Activated CD8-positive, alpha-beta T cell treated with anti-CD3 and anti-CD28 coated beads for 36 hours (primary cell): ENCODE data around the gene MAN1A2. TPM values are rescaled to one million over a fixed set of nuclear protein-coding genes. Genes with fewer than 3 reads are reported as not detected.

Source experiments
- ATAC-seq: fragments of 200-7000 bp; cut with Tn5 transposase; one replicate; pipeline ENCODE4 v1.10.0; 2021; ENCODE audit warnings: mild to moderate bottlenecking, moderate library complexity
- CTCF ChIA-PET: fragments of 350-600 bp; sonication (Branson Sonifier 250); formaldehyde crosslinking; loops from one replicate; lab custom pipeline; 2021; ENCODE audit warnings: antibody characterized with exemption; lab: Charles Lee
- POLR2A ChIA-PET: fragments of 350-600 bp; sonication (Branson Sonifier 250); formaldehyde crosslinking; loops from one replicate; lab custom pipeline; 2021; ENCODE audit warnings: antibody characterized with exemption; lab: Charles Lee
- DNase-seq: peaks from one replicate; pipeline ENCODE4 v3.0.0-alpha.2; 2020
- H3K27ac Mint-ChIP-seq: one replicate; pipeline ENCODE4 v1.8.0; 2021; ENCODE audit warnings: mild to moderate bottlenecking, mixed read lengths
- H3K27me3 Mint-ChIP-seq: one replicate; pipeline ENCODE4 v1.8.0; 2021; ENCODE audit warnings: mixed read lengths
- H3K36me3 Mint-ChIP-seq: one replicate; pipeline ENCODE4 v1.8.0; 2021; ENCODE audit warnings: low read depth, mixed read lengths
- H3K4me1 Mint-ChIP-seq: one replicate; pipeline ENCODE4 v1.8.0; 2021; ENCODE audit warnings: low read depth, mixed read lengths
- H3K4me3 Mint-ChIP-seq: one replicate; pipeline ENCODE4 v1.8.0; 2021; ENCODE audit warnings: mild to moderate bottlenecking, moderate library complexity, mixed read lengths
- H3K9me3 Mint-ChIP-seq: one replicate; pipeline ENCODE4 v1.8.0; 2021; ENCODE audit warnings: mixed read lengths
- intact Hi-C: fragments of 100-400 bp; cut with micrococcal nuclease; formaldehyde crosslinking; loops from one replicate; pipeline ENCODE4 v1.10.0; 2022
- total RNA-seq, 2 experiments: library from RNA; stranded (reverse); gene quantifications; one replicate each; pipeline ENCODE4 v1.2.3, GENCODE V29; 2021
- TF ChIP-seq, protein P1 (sequence below): fragments of 200-600 bp; IDR thresholded peaks from one replicate; pipeline ENCODE4 v1.8.0; 2022; ENCODE audit warnings: antibody characterized with exemption, mild to moderate bottlenecking

Gene MAN1A2
- total RNA-seq, 2 experiments from 2014 or later = 18.3 to 21.1 TPM

DNA sequence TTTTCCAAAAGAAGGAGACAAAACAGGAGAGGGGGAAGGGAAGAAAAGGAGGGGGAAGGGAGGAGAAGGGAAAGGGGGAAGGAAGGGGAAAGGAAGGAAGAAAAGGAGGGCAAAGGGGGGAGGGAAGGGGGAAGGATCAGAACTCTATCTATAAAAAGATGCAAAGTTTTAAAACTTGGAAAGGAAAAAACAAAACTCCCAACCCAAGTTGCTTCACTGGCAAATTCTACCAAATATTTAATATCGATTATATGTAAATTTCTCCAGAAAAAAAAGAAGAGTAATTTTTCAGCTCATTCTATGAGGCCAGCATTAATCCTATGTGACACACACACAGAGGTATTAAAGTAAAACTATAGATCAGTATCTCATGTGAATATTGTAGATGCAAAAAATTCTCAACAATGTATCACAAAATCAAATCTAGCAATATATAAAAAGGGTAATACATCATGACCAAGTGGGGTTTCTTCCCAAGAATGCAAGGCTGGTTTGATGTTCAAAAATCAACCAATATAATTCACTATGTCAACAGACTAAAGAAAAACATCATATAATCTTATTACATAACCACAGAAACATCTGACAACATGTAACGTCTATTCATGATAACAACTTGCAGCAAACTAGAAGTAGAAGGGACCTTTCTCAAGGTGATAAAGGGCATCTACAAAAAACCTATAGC lies 57.9 kb downstream of the MAN1A2 start:
- Mint-ChIP-seq H3K27ac (no peak overlapping the region), H3K27me3 (no peaks in the 10 kb centered on the region), H3K4me3 (no peak overlapping the region), H3K4me1 (peaks cover 7% of the 10 kb centered on the region), H3K9me3 (peaks cover 15% of the 10 kb centered on the region), H3K36me3 (peaks cover 30% of the 10 kb centered on the region)
- TF ChIP-seq, protein P1, sequence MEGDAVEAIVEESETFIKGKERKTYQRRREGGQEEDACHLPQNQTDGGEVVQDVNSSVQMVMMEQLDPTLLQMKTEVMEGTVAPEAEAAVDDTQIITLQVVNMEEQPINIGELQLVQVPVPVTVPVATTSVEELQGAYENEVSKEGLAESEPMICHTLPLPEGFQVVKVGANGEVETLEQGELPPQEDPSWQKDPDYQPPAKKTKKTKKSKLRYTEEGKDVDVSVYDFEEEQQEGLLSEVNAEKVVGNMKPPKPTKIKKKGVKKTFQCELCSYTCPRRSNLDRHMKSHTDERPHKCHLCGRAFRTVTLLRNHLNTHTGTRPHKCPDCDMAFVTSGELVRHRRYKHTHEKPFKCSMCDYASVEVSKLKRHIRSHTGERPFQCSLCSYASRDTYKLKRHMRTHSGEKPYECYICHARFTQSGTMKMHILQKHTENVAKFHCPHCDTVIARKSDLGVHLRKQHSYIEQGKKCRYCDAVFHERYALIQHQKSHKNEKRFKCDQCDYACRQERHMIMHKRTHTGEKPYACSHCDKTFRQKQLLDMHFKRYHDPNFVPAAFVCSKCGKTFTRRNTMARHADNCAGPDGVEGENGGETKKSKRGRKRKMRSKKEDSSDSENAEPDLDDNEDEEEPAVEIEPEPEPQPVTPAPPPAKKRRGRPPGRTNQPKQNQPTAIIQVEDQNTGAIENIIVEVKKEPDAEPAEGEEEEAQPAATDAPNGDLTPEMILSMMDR = no peak
- intact Hi-C loops = no loop called here
- ChIA-PET CTCF (no interaction called here), POLR2A (no interaction called here)
- no peak for ATAC-seq
- DNase-seq = no peak

DNA sequence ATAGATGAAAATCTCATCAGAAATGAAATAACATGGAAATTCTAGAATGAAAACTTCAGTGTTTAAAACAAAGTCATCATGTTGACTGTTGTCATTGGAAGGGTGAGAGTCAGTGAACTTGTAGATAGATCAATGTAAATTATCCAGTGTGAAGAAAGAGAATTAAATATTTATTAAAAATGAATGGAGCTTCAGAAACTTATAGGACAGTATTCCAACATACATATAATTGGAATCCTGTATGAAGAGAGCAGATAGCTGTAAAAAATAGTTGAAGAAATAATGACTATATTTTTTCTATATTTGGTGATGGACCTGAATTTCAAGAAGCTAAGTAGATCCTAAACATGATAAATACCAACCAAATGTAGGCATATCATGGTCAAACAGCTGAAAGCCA lies 60.0 kb downstream of the MAN1A2 start:
- DNase-seq (no peak), ATAC-seq (no peak)
- Mint-ChIP-seq H3K27me3 (no peaks in the 10 kb centered on the region), H3K27ac (no peak overlapping the region), H3K36me3 (peaks cover 22% of the 10 kb centered on the region), H3K9me3 (peaks cover 15% of the 10 kb centered on the region), H3K4me1 (no peaks in the 10 kb centered on the region), H3K4me3 (no peak overlapping the region)
- ChIA-PET CTCF (interaction anchor here (0.9 to 1.1 kb wide), 2 partner anchors 78 to 327 kb away, joined by 3 read pairs; no protein-coding TSS in a partner anchor), POLR2A (no interaction called here)
- intact Hi-C loops = no loop called here
- TF ChIP-seq, protein P1 = no peak

DNA sequence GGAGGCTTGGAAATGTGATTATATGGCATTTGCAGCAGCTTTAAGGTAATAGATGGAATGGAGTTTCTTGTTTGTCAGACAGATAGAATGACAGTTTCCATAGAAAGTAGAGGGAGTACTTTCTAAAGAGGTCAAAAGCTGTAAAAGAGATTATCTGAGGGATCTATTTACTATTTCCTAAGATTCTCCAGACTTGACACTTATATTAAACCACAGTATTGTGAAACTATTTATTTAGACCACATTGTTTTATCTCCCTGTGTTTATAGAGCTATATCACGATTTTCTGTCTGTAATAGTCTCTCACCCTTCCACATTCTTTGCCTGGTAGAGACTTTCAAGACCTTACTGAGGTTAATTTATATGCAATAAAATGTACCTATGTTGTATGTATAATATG lies 66.7 kb downstream of the MAN1A2 start:
- Mint-ChIP-seq H3K4me3 (no peak overlapping the region), H3K4me1 (peaks cover 5% of the 10 kb centered on the region), H3K27ac (no peak overlapping the region), H3K27me3 (no peaks in the 10 kb centered on the region), H3K9me3 (no peaks in the 10 kb centered on the region), H3K36me3 (no peaks in the 10 kb centered on the region)
- DNase-seq (no peak), ATAC-seq (no peak)
- POLR2A ChIA-PET = interaction anchor here (0.6 kb wide), 1 partner anchor 526 kb away, joined by 3 read pairs; no protein-coding TSS in a partner anchor
- CTCF ChIA-PET = no interaction called here
- TF ChIP-seq, protein P1 = no peak
- intact Hi-C loops = no loop called here

DNA sequence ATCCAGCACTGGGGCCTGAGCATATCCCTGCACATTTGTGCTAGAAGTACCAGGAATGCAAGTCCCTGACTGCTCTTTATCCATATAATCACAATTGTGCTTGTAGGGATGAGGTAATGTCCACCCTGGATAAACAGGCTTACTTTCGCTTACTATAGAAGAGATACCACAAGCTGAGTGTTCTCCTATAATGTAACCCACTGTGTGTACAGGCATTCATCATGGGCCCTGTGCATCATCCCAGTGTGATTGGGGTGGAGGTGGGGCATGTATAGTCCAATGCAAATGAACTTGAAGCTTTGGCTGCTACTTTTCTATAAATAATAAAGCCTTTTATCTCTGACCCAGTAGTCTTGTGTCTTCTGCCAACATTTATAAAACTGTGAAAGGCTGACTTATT lies 69.3 kb downstream of the MAN1A2 start:
- ATAC-seq (no peak), DNase-seq (no peak)
- TF ChIP-seq, protein P1 = no peak
- Mint-ChIP-seq H3K4me1 (peaks cover 9% of the 10 kb centered on the region), H3K36me3 (no peaks in the 10 kb centered on the region), H3K4me3 (no peak overlapping the region), H3K27me3 (no peaks in the 10 kb centered on the region), H3K9me3 (no peaks in the 10 kb centered on the region), H3K27ac (no peak overlapping the region)
- ChIA-PET CTCF (interaction anchor here (1.5 kb wide), 1 partner anchor 11 kb away, joined by 5 read pairs; no protein-coding TSS in a partner anchor), POLR2A (no interaction called here)
- intact Hi-C loops = no loop called here

DNA sequence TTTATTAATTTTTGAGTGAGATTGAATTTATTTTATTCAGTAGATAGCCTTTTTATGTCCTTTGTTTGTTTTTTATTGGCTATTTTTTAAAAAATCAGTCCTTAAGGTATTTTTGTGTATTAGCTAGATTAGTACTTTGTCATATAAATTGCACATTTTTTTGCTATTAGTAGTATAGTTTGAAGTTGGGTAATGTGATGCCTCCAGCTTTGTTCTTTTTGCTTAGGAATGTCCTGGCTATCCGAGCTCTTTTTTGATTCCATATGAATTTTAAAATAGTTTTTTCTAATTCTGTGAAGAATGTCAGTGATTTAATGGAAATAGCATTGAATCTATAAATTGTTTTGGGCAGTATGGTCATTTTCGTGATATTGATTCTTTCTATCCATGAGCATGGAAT lies 80.4 kb downstream of the MAN1A2 start:
- Mint-ChIP-seq H3K9me3 (peaks cover 19% of the 10 kb centered on the region), H3K27ac (no peak overlapping the region), H3K4me1 (no peaks in the 10 kb centered on the region), H3K36me3 (peaks cover 54% of the 10 kb centered on the region), H3K27me3 (no peaks in the 10 kb centered on the region), H3K4me3 (no peak overlapping the region)
- ATAC-seq (no peak), DNase-seq (no peak)
- POLR2A ChIA-PET = no interaction called here
- TF ChIP-seq, protein P1 = no peak
- CTCF ChIA-PET = interaction anchor here (1.3 kb wide), 2 partner anchors 11 to 105 kb away, joined by 4 to 5 read pairs; no protein-coding TSS in a partner anchor
- intact Hi-C loops = no loop called here
